ENCODE measurements around the gene HELZ. TPM values are rescaled to one million over a fixed set of nuclear protein-coding genes. Genes with fewer than 3 reads are reported as not detected.

Gene HELZ
- total RNA-seq, 1 experiment from 2014 or later: 16.7 TPM

DNA sequence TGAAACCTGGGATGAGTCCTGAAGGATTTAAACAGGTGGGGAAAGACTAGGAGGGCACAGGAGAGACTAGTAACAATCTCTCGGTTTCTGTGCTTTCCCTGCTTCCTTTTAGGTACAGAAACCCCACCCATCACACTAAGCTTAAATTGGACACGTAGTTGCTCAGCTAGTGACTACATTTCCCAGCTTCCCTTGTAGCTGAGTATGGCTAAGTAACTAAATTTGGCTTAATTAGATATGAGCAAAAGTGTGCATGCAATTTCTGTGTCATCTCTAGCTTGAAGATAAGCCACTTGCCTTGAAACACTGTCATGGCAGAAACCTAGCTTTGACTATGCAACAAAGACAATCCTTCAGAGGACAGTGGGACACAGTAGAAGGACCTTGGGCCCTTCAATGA, 164.2 kb downstream of the HELZ start:
- DNase-seq (ENCODE audit: low read depth): no peak

DNA sequence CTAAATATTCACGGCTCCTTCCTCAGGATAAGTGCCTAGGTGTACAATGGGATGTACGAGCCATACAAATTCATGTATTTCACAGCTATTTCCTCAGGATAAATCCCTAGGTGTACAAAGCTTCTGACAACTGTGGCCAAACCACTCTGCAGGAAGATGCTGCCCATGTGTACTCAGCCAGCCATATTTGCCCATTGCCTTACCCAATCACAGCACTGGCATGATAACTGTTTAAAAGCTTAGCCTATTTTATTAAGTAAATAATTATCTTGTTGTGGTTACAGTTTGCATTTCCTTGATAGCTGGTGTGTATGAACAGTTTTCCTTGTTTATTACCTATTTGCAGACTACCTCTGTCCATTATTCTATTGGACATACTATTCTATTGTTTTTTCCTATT, 165.5 kb downstream of the HELZ start:
- DNase-seq (ENCODE audit: low read depth): no peak

DNA sequence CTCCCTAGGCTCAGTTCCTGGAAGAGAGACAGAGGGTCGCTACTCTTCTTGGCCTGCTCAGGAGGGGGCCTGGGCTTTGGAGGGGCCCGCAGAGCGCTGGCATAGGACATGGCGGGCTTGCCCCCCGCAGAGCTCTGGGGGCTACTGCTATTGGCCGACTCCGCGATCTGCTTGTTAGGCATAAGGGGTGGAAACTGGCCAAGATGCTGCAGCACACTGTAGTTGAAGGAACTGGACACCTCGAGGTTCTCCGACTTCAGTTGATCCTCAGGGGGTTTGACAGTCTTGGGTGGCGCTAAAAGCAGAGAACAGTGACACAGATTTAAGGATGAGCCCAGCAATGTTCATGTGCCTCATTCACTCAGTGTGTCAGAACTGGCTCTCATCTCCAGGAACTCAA, 166.7 kb downstream of the HELZ start:
- DNase-seq (ENCODE audit: low read depth): no peak

DNA sequence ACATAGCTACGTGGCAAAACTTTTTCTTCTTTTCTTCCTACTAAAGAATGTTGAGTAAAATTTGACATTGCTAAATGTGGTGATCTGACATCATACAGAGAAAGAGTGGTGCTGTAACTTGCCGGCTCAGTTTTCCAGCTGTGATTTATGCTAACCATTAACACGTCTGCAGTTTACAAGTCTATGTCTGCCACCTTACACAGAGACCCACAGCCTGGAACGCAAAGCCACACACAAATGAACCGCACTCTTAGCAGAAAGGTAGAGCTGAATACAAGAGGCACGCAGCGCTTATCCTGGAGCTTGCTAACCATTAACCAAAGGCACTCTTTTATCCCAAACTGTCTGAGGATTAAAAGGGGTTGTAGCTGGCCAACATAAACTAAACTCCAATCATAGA, 168.7 kb downstream of the HELZ start:
- no peak for DNase-seq (ENCODE audit: low read depth)

DNA sequence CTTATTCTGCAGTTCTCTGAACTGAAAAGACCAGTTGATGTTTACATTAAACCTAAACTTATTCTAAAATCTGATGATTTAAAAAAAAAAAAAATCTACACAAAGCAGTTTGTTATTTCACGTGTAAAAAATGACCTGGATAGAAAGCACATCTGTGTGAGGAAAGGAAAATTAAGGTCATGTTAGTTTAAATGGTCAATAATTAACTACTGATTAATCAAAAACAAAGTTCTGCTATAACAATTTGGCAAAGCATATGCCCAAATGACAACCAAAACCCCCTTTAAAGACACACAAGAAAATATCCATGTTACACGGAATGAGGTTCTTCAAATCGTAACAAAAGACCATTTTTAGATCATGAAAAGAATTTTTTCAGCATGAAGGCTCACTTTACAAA, 170.2 kb downstream of the HELZ start:
- DNase-seq (ENCODE audit: low read depth): no peak

DNA sequence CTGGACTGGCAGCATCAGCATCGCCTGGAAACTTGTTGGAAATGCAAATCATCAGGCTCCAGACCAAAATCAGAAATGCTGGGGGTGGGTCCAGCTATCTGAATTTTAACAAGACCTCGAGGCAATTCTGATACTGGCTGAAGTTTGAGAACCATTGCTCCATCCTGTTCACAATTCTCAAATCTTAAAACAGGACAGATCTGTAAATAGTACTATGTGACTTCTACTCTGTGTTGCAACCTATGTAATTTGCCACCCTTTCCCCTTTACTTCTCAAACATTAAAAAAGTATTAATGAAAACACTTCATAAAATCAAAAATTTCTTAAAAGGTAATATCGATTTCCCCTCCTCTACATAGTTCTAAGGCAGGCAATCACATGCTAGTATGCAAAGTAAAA, 172.1 kb downstream of the HELZ start:
- DNase-seq (ENCODE audit: low read depth): no peak

DNA sequence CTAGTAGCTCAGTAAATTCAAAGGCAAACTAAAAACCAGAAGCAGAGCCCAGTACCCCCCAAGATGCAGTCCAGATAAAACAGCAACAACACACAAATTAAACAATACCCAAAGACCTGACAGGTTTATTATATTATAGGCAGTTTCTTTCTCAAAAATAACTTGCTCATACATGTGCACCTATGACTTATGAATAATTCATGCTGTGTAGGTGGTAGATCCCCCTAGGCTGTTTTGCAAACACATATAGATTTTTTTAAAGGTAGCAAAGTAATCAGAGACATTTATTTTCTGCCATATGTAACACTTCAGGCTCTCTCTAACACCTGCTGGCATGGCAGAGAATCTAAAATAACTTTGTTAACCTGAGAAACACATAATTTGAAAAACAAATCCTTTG, 173.4 kb downstream of the HELZ start:
- DNase-seq (ENCODE audit: low read depth): no peak

DNA sequence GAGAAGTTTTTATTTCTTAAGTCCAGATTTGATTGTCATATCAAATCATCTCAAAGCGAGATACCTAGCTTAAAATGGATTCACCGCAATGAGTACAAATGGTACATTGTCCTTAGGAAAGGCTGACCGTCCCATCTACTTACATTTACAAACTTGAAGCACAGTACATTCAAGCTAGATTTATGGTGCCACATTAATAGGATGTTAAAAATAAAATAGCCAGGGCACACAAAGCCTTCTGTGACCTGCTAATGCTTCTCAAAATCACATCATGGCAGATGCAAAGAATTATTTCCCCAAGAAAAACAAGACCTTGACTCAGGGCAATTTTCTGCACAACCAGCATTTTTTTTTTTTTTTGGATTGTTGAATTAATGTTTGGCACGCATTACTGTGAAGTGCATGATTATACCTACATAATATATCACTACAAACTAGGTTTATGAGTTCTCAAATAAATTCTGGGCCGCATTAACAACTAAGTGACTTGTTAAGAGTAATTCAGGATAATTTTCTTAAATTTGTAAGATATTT, 175.3 kb downstream of the HELZ start:
- DNase-seq (ENCODE audit: low read depth): no peak

DNA sequence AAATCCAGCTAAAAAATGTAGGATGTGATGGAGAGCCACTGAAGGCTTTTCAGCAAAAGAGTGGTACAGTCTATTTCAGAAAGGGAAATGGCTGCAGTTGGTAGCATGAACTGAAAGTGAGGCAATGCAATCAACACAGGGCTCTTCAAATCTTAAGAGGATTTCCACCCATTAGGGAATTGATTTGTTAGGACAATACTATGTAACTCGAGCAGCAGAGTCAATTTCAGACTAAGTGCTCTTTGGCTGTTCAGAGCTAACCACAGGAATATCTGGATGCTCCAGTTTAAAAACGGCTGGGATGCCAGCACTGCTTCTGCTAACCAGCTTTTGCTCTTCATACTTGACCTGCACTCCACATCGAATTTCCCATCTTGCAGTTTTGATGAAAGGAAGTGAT, 176.0 kb downstream of the HELZ start:
- no peak for DNase-seq (ENCODE audit: low read depth)

DNA sequence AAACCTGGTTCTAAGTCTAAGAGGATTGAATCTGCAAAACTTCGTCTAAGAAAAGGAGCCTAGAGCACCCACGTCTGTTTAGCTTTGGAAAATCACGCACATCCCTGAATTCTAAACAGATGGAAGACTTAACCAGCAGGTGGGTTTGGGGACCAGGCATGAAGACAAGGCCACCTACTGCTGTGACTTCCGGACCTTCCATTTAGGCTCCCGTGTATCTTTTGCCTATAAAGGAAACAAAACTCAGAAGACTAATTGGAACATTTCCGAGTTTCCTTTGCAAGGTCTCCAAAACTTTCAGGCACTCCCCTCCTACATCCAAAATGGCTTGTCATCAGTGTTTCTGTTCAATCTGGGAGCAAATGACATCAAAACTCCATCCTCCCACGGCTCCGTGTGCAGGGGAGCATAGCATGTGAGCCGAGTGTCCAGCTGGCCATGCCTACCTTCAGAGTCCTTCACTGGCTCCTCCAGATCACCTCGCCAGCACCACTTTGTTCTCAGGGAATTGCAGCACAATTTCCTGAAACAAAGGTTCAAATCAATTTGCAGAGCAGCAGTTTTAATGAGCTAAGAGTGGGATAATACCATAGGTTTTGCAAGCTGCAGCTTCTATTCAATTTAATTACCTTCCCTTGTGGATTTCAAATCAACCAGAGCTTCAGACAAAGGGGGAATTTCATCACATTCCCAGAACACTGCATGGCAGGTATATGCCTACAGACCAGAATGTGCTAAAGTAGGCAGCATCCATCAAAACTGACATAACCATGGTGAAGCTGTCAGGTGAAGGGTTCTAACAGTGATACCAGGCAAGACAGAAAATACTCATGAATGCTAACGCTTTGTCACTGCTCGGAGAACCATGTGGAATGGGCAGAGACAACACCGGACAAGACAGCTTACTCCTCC, 177.2 kb downstream of the HELZ start:
- DNase-seq (ENCODE audit: low read depth): no peak

DNA sequence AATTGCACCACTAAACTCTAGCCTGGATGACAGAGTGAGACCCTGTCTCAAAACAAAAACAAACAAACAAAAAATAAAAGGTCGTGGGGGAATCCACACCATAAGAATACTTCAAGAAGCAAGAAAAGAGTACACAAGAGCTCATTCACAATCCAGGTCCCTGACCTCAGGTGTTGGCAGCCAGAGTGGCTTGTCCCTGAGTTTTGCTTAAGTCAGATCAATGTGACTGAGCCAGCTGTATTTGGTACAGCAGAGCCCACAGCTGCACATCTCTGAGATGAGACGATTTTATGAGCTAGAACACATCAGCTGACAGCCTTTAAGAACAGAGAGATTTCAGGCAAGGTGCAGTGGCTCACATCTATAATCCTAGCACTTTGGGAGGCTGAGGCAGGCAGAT, 178.3 kb downstream of the HELZ start:
- DNase-seq (ENCODE audit: low read depth): no peak

DNA sequence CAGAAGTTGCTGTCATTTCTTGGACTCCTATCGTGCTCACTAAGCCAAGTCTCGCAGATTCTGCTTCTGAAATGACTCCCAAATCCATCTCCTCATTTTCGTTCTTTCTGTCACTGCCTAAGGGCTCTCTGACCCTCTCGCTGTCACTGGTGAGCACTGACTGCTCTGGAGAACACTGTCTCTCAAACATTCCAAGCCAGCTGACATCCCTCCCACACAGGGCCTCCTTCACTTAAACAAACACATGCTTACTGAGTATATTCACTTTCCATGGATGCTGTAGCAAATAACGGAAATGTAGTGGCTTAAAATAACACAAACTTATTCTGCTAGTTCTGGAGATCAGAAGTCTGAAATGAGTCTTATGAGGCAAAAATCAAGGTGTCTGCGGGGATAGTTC, 181.9 kb downstream of the HELZ start:
- DNase-seq (ENCODE audit: low read depth): no peak

DNA sequence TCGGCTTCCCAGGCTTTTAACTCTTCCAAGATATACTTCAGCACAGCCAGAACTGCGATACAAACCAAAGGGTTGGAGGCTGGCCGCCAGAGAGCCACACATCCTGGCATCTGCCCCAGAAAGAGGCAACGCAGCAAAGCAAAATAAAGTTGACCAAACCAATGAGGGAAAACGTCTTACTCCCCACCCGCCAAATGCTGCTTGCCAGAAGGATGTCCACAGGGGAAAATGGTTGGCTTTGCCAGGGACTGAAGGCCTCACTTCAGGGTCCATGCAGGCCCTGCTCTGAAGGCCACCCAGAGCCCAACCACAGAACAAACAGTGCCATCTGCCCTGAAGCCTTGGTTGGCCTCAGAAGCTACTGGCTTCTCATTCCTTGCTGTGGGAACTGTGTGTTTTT, 185.6 kb downstream of the HELZ start:
- DNase-seq (ENCODE audit: low read depth): no peak

DNA sequence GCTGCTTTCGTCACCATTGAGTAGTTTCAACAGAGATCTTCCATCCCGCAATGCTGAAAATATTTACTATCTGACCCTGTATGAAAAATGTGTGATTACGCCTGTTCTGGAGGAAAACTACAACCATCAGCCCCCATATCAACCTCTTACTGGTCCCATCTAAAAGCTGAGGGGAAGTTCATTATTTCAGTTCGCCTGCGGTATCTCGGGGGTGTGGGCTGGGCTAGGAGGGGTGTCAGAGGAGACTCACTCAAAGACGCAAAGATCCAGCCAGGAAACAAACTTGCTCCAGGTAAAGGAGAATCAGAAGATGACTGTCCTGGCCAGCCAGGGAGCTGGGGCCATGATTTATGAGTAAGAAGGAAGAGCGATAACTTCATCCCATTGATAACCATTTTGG, 187.0 kb downstream of the HELZ start:
- no peak for DNase-seq (ENCODE audit: low read depth)

DNA sequence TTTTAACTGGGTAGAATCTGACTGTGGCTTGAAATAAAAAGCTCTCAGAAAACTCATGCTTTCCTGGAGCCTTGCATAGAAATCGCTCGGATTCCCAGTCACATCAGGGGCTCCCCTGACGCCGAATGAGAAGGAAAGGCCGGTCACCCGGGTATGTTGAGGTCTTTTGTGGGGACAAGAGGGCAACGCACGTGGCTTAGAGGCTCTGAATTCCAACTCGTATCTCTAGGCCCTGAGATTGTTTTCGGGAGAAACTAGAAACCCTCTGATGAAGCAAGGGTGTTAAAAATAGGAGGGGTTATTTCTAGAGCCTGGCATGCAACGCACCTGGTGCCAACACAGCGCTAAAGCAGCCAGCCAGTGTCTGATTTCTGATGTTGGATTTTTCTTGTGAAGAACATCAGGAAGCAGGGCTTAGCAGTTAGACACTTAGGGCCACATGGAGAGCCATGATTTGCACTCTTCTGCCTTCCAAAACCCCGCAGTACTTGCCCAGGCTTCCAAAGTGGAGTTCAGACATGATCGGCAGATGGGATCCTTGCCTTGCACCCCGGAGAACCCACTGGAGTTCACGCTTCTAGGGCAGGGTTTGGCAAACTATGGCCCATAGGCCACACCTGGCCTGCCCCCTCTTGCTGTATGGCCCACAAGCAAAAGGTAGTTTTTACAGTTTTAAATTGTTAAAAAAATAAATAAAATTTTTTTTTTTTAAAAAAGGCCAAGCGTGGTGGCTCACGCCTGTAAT, 188.1 kb downstream of the HELZ start:
- DNase-seq (ENCODE audit: low read depth): no peak

DNA sequence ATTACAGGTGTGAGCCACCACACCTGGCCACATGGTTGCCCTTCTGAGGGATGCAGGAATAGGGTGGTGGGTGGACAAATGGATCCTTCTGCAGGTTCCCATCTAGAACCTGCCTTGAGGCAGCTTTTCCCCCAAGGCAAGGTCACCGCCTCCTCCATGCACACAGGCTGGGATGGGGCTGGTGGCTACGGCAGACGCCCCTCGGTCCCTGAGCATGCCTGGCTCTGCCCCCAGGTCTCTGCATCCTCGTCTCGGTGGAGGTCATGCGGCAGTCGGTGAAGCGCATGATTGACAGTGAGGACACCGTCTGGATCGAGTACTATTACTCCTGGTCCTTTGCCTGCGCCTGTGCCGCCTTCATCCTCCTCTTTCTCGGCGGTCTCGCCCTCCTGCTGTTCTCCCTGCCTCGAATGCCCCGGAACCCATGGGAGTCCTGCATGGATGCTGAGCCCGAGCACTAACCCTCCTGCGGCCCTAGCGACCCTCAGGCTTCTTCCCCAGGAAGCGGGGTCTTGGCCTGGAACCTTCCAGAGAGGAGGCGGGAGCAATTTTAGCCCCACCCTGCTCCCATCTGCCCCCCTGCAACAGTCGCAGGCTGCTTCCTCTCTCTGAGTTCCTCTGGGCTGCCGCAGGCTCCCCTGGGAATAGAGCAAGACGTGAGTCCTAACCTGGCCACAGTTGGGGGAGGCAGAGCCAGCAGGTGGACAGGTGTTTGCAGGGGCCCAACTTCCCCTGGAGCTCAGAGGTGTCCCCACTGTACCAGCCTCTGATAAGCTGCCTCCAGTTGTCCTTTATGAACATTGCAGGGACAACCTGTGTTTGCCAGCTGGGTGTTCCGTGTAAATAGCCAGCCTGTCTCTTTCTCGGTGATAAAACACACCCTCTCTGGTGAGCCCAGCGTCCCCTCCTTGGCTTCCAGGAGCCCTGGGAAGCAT, 188.9 kb downstream of the HELZ start:
- DNase-seq (ENCODE audit: low read depth): no peak

DNA sequence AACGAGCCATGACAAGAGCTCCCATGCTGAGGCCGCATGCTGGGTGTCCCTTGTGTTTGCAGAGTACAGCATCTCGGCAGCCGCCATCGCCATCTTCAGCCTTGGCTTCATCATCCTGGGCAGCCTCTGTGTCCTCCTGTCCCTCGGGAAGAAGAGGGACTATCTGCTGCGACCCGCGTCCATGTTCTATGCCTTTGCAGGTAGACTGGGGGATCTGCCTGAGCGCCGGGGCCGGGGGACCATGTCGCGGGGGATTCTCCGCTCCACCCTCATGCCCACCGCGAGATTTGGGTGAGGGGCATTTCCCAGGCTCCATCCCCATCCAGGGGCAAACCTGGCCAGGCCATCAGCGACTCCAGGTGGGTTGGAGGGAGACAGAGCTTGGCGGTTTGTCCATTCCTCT, 190.0 kb downstream of the HELZ start:
- no peak for DNase-seq (ENCODE audit: low read depth)

DNA sequence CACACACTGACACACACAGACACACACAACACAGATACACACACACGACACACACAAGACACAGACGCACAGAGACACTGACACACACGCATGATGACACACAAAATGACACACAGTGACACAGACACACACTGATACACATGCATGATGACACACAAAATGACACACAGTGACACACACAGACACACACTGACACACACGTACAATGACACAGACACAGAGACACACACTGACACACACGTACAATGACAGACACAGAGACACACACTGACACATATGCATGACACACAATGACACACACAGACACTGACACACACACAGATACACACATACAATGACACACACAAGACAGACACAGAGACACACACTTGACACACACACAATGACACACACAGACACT, 190.4 kb downstream of the HELZ start:
- DNase-seq (ENCODE audit: low read depth): no peak

DNA sequence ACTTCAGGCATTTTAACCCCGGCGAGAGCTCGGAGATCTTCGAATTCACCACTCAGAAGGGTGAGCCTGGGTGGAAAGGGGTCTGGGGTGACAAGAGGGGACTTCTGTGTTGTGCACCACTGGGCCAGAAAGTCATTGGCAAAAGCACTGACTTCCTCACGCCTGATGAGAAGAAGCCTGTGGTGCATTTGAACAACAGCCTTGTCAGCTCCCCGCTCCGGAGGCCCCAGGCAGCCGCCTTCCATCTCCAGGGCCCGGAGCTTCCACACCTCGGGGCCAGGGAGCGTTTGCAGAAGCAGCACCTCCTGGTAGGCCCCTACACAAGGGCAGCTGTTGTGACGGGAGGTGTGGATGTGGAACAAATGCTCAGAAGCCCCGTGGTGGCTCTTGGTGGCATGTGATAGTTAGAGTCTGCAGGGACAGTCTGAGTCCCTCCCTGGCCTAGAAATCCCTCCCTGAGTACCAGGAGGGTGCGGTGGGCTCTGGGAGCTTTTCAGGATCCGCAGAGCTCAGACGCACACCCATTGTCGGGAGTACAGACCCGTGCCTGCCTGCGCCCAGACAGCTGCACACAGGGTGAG, 190.9 kb downstream of the HELZ start:
- no peak for DNase-seq (ENCODE audit: low read depth)

DNA sequence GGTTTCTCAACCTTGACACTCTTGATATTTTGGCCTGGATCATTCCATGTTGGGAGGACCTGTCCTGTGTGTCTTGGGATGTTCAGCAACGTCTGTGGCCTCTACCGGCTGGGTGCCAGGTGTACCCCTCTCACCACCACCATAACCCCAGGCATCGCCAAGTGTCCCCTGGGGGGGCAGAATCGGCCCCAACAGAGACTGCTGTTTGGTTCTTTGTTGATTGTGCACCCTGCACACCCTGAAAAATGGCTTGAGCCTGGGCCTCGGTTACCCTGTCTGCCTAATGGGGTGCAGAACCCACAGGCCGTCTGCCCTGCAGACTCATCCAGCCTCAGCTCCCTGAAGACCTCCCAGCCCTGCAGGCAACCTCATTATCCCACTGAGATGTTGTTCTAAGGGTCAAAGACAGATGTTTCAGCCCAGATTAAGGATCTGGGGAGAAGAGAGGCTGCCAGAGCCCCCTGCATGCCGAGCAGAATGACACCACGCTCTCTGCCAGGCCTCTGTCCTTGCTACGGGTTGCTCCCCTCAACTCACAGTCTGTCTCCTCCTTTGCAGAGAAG, 191.5 kb downstream of the HELZ start:
- no peak for DNase-seq (ENCODE audit: low read depth)

Data from RPMI7951 (cell line).